ENCODE measurements around the gene PRUNE2. TPM values are rescaled to one million over a fixed set of nuclear protein-coding genes. Genes with fewer than 3 reads are reported as not detected.
A peak's percentile ranks its signal among the peaks of the same experiment; 100 is the strongest.

PRUNE2 gene
- total RNA-seq, 3 donors from 2014 or later: 4.6 to 14.7 (median 12.0) TPM

DNA sequence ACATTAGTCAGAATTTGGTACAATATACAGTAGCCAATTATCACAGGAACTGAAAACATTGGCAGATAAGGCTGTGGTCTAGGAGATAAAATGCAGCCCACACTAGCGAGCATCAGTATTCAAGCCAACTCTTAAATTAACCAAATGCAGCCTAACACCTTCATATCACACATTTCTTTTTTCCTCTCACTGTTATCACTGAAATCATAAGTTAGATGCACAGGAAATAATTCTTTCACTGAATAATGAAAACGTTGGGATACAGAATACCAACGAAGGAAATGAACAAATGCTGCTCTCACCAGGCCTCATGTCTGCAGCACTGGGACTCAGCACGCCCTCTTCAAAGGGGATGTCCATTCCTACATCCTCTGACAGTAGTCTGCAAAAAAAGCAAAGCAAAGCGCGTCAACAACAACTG is 250.8 kb downstream of the PRUNE2 start:
- Histone ChIP-seq H3K4me1 (no peaks in the 10 kb centered on the region), H3K9me3 (no peaks in the 10 kb centered on the region), H3K27ac (no peak overlapping the region), H3K27me3 (no peaks in the 10 kb centered on the region), H3K4me3 (no peak overlapping the region), H3K36me3 (no peaks in the 10 kb centered on the region)
- TF ChIP-seq, protein P1, sequence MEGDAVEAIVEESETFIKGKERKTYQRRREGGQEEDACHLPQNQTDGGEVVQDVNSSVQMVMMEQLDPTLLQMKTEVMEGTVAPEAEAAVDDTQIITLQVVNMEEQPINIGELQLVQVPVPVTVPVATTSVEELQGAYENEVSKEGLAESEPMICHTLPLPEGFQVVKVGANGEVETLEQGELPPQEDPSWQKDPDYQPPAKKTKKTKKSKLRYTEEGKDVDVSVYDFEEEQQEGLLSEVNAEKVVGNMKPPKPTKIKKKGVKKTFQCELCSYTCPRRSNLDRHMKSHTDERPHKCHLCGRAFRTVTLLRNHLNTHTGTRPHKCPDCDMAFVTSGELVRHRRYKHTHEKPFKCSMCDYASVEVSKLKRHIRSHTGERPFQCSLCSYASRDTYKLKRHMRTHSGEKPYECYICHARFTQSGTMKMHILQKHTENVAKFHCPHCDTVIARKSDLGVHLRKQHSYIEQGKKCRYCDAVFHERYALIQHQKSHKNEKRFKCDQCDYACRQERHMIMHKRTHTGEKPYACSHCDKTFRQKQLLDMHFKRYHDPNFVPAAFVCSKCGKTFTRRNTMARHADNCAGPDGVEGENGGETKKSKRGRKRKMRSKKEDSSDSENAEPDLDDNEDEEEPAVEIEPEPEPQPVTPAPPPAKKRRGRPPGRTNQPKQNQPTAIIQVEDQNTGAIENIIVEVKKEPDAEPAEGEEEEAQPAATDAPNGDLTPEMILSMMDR (IDR thresholded peaks at IDR 0.05): no peak
- TF ChIP-seq POLR2AphosphoS5 (IDR thresholded peaks at IDR 0.05) (no peak), POLR2A (IDR thresholded peaks at IDR 0.05) (no peak)
- no peak for DNase-seq (ENCODE audit: low spot score in 2 of 2)
- intact Hi-C loops (cut with DNase I; ENCODE audit: low total_unique reads): no loop called here

DNA sequence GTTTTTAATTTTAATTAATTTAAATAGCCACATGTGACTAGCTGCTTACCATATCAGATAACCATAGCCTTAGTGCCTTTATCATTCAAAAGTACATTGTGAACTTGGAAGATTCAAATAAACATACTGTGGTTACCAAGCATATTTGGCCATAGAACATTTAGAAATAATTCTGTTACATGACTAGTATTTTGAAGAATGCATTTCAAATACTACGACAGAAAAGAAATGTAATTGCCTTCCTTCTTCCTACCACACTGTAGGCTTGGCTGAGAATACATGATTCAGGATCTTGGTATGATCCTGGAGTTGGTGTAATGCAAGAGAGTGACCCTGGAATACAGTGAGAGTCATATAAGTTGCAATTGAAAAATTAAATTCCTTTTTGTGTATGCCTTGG is 251.3 kb downstream of the PRUNE2 start:
- intact Hi-C loops (cut with DNase I; ENCODE audit: low total_unique reads): no loop called here
- Histone ChIP-seq H3K9me3 (no peaks in the 10 kb centered on the region), H3K27me3 (no peaks in the 10 kb centered on the region), H3K36me3 (no peaks in the 10 kb centered on the region), H3K27ac (peak overlapping the region in 1 of 2 donors; percentile 48), H3K4me1 (no peaks in the 10 kb centered on the region), H3K4me3 (no peak overlapping the region)
- TF ChIP-seq POLR2A (IDR thresholded peaks at IDR 0.05) (no peak), POLR2AphosphoS5 (IDR thresholded peaks at IDR 0.05) (no peak)
- TF ChIP-seq, protein P1 (IDR thresholded peaks at IDR 0.05): no peak
- DNase-seq (ENCODE audit: low spot score in 2 of 2): no peak

GRCh38 chr9:76654051-76654461 is 251.9 kb downstream of the PRUNE2 start:
- Histone ChIP-seq H3K27ac (peak overlapping the region; percentile 48 to 50), H3K4me1 (no peaks in the 10 kb centered on the region), H3K4me3 (no peak overlapping the region), H3K9me3 (no peaks in the 10 kb centered on the region), H3K36me3 (no peaks in the 10 kb centered on the region), H3K27me3 (no peaks in the 10 kb centered on the region)
- intact Hi-C loops (cut with DNase I; ENCODE audit: low total_unique reads): no loop called here
- DNase-seq (ENCODE audit: low spot score in 2 of 2): no peak
- TF ChIP-seq POLR2A (IDR thresholded peaks at IDR 0.05) (no peak), POLR2AphosphoS5 (IDR thresholded peaks at IDR 0.05) (no peak)
- TF ChIP-seq, protein P1 (IDR thresholded peaks at IDR 0.05): no peak

GRCh38 chr9:76652894-76653293 is 253.0 kb downstream of the PRUNE2 start:
- intact Hi-C loops (cut with DNase I; ENCODE audit: low total_unique reads): no loop called here
- H3K36me3 ChIP-seq: no peaks in the 10 kb centered on the region
- no peaks in the 10 kb centered on the region for H3K4me1 ChIP-seq
- no peak for TF ChIP-seq POLR2AphosphoS5 (IDR thresholded peaks at IDR 0.05)
- TF ChIP-seq, protein P1 (IDR thresholded peaks at IDR 0.05): no peak
- no peak for TF ChIP-seq POLR2A (IDR thresholded peaks at IDR 0.05)
- H3K27ac ChIP-seq: no peak overlapping the region
- H3K27me3 ChIP-seq: no peaks in the 10 kb centered on the region
- no peak for DNase-seq (ENCODE audit: low spot score in 2 of 2)
- H3K4me3 ChIP-seq: no peak overlapping the region
- H3K9me3 ChIP-seq: no peaks in the 10 kb centered on the region

DNA sequence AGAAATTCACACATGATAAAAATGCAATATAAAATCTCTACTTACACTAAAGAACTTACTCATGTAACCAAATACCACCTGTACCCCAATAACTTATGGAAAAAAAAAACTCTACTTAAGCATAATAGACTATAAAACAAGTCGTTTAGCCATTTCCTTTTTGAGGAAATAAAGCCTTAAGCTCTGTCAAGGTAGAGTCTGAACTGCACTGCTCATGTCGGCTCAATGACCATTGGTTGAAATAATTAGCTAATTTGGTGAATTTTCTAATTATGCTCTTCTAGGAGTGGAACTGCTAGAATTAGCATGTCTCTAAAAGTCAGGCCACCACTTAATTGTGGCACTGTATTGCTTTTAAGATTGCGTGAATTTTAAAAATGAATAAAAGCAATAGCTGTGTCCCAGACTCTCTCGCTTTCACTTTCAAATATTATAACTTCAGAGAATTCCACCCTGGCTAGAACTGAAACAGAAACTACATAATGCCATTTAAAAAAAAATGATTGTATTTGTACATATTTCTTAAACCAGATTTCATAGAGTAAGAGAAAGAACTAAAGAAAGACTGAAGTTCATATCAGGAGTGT is 254.7 kb downstream of the PRUNE2 start:
- intact Hi-C loops (cut with DNase I; ENCODE audit: low total_unique reads): no loop called here
- Histone ChIP-seq H3K9me3 (no peaks in the 10 kb centered on the region), H3K36me3 (no peaks in the 10 kb centered on the region), H3K4me1 (no peaks in the 10 kb centered on the region), H3K4me3 (peak overlapping the region; percentile 33 to 44 (median 33)), H3K27ac (no peak overlapping the region), H3K27me3 (no peaks in the 10 kb centered on the region)
- TF ChIP-seq POLR2A (IDR thresholded peaks at IDR 0.05) (no peak), POLR2AphosphoS5 (IDR thresholded peaks at IDR 0.05) (no peak)
- TF ChIP-seq, protein P1 (IDR thresholded peaks at IDR 0.05): no peak
- no peak for DNase-seq (ENCODE audit: low spot score in 2 of 2)

Measured in breast epithelium (tissue), 4 donors.